ENCODE data around the gene DHCR24.

GRCh38 chr1:54894271-54894670 lies 7.3 kb upstream of the DHCR24 start:
- TF ChIP-seq CTCF (IDR thresholded peaks at IDR 0.05) (no peak), EZH2 (IDR thresholded peaks at IDR 0.05; ENCODE audit: borderline replicate concordance, insufficient read depth, low read depth, low read length, poor library complexity, severe bottlenecking) (no peak)
